Transverse colon (tissue), 3 donors: ENCODE data around the gene KRTAP10-9.
"Not testable (repeated sequence)": the region's sequence is repeated elsewhere in the genome, so short reads cannot be mapped to it uniquely, and the experiment has no call there.

ENCODE experiments used
- POLR2A ChIP-seq: fragments of 450-650 bp; IDR thresholded peaks from one replicate; pipeline ENCODE4 v1.6.1; 2016; ENCODE audit warnings: antibody characterized with exemption, mild to moderate bottlenecking, moderate library complexity
- TF ChIP-seq, protein P1 (sequence below), 5 experiments: fragments of 200-600 bp in 3 of 5; fragments of 450-650 bp in 2 of 5; sonication (generic) in 3 of 5; IDR thresholded peaks; 1 replicate in 2 of 5; 2 replicates in 3 of 5; pipeline ENCODE4 v1.5.1; 2016 to 2017; ENCODE audit warnings: antibody characterized with exemption in 5 of 5, inconsistent platforms in 3 of 5, mild to moderate bottlenecking in 2 of 5, moderate library complexity in 1 of 5

DNA sequence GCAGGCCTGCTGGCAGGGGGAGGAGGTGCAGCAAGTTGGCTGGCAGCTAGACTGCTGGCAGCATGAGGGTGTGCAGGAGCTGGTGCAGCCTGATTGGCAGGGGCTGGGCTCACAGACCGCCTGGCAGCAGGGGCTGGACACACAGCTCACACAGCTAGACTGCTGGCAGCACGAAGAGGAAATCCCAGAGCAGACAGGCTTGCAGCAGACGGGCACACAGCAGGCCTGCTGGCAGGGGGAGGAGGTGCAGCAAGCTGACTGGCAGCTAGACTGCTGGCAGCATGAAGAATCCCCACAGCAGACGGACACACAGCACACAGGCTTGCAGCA, 35.1 kb upstream of the KRTAP10-9 start:
- not testable (repeated sequence) for TF ChIP-seq POLR2A
- TF ChIP-seq, protein P1, sequence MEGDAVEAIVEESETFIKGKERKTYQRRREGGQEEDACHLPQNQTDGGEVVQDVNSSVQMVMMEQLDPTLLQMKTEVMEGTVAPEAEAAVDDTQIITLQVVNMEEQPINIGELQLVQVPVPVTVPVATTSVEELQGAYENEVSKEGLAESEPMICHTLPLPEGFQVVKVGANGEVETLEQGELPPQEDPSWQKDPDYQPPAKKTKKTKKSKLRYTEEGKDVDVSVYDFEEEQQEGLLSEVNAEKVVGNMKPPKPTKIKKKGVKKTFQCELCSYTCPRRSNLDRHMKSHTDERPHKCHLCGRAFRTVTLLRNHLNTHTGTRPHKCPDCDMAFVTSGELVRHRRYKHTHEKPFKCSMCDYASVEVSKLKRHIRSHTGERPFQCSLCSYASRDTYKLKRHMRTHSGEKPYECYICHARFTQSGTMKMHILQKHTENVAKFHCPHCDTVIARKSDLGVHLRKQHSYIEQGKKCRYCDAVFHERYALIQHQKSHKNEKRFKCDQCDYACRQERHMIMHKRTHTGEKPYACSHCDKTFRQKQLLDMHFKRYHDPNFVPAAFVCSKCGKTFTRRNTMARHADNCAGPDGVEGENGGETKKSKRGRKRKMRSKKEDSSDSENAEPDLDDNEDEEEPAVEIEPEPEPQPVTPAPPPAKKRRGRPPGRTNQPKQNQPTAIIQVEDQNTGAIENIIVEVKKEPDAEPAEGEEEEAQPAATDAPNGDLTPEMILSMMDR (IDR thresholded peaks at IDR 0.05) = not testable (repeated sequence)
